H54 (cell line): ENCODE data around the gene ZEB2.
A peak's percentile ranks its signal among the peaks of the same experiment; 100 is the strongest.
"Not testable (repeated sequence)": the region's sequence is repeated elsewhere in the genome, so short reads cannot be mapped to it uniquely, and the experiment has no call there.

Source experiments
- DNase-seq: peaks from one replicate; pipeline ENCODE4 v3.0.0; 2011; ENCODE audit warnings: low spot score, mixed read lengths; ENCODE audit not compliant: insufficient read length
- FAIRE-seq: peaks from 3 replicates; lab custom pipeline; 2011; peaks lifted over from hg19 to GRCh38; lab: Jason Lieb, UNC
- POLR2A ChIP-seq: IDR thresholded peaks from 2 replicates; pipeline ENCODE4 v1.6.1; 2011; ENCODE audit warnings: low read depth, mild to moderate bottlenecking, low read length

Gene ZEB2

DNA sequence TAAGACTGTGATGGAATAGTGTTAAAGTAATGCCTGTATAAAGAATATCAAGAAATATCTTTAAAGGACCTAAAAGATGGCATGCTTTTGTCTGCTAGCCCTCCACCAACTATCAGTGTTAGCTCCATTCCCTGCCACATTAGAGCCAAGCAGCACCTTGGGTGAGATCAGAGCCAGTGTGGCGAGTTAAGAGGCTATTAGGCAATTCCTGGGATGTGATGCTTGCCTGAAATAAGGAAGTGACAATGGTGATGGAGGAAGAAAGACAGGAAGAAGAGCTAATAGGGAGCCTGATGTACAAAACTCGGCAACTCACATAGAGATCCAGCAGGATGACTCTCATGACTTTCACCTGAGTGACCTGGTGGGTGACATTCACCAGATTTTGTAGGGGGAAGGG lies 143.5 kb downstream of the ZEB2 start:
- FAIRE-seq, result no peak
- no peak for TF ChIP-seq POLR2A
- DNase-seq, result no peak

DNA sequence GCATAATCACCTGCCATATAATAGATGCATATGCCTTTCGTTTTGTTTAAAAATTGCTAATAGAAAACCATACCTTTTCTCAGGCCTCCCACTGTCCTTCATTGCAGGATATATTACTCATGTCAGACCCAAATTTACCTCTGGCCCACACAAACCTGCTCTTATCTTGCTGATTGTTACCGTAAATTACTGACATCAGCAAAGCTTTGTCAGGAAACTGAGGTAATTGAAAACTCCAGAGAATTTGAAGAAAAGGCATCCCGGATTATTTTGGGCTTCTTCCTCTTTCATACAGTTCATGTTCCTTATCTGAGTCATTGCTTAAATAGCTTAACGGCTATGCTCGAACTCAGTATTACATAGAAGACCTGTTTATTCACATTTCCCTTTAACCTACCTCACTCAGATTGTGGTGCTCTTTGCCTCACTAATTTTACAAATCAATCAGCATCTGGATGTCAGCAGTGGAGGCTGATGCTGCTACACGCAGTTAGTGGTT lies 145.7 kb downstream of the ZEB2 start:
- no peak for TF ChIP-seq POLR2A

DNA sequence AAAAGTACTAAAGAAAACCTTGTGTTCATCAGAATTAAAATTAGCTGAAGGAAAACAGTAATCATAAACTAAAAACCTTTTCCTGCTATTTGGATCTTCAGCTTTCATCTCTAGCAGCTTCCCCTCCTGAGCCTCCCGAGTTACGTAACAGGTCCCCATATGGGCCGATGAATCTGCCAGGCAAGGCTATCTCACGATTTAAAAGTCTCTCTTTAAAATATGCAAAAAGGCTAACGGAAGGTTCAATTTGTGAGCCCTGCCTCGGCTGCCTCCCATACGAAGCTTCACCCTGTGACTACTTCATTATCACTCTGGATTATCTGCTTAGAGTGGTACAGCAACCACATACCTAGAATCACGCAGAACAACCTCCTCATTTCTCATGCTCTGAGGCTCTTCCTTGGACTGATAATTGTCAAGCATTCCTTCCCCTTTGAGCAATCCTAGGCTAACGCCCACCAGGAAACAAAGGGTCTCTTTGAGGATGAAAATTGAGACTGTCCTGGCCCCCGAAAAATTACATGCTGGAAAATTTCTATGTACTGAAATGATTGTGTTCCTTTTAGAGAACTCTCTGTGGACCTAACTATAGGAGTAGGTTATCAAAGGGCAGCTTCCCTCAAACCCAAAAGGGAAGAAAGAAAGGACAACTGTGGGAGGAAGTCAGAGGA lies 147.4 kb downstream of the ZEB2 start:
- FAIRE-seq, result no peak
- DNase-seq, result no peak
- no peak for TF ChIP-seq POLR2A

More for the DNA sequence above, 145.7 kb downstream of the ZEB2 start:
- FAIRE-seq (peak; percentile 93), DNase-seq (no peak)

DNA sequence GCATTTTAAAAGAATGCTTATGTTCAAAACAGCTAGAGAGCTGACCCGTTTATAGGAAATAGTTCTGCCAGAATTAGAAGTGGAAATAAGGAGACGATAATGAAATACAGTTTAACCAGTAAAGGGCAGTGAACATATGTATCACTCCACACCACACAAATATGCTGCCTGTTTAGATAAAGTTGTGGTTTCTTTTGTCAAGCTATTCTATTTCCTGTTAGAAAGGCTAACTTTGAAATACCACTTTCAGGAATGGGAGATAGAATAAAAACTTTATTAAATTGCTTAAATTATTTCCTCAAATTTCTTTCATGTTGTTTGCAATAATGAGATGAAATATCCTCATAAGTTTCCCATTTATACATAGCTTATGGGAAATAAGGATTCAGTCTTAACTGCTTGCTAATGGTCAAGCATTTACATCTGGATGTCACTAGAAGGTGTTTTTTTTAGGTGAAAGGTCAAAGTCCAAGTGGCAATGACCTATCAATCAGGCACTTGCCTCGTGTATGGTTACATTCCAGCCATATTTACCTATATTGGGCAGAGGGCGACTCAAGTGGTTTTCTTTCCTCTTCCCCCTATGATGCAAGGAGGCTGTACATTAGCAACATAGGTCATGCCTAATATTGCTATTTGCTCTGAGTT lies 148.9 kb downstream of the ZEB2 start:
- DNase-seq (no peak), FAIRE-seq (no peak)
- TF ChIP-seq POLR2A, result no peak

DNA sequence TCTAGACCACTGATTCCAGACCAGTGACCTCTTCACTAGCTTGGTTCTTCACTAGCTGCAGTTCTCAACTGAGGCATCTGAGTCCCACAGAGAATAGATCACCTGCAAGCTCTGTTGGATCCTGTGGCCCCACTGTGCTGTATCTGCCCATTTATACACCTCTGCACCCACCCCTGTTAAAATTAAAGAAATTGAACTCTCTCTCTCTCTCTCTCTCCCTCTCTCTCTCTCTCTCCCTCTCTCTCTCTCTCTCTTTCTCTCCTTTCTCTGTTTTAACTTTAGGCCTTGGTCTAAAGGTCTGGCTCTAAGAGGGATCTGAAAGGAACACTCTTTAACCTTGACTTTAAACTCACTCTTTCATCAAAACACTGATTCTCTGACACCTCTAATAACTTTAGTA lies 150.5 kb downstream of the ZEB2 start:
- TF ChIP-seq POLR2A, result no peak
- DNase-seq (no peak), FAIRE-seq (no peak)

DNA sequence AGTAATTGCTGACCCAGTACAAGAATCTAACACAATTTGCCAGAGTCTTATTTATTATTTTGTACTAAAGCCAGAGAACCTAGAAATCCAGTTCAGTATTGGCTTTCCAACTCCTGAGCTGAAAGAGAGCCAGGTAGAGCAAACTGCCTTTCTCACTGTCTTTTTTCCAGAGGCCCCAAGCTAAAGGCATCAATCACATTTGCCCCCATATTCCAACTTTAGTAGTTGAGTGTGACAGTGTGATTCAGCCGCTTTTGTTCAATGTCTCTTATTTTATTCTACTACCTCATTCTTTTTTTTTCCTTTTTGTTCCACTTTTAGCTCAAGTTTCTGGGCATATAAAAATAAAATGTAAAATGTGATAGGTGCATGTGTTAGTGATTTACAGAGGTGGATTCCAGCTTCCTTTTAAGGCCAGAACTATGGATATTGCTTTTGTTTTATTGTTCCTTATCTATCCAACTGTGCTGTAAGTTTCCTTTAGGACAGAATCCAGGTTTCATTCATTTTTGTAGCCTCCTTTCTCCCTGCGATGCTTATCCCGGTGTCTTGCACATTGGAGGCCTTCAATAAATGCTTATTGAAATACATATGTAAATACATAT lies 153.0 kb downstream of the ZEB2 start:
- DNase-seq (no peak), FAIRE-seq (no peak)
- TF ChIP-seq POLR2A, result no peak

DNA sequence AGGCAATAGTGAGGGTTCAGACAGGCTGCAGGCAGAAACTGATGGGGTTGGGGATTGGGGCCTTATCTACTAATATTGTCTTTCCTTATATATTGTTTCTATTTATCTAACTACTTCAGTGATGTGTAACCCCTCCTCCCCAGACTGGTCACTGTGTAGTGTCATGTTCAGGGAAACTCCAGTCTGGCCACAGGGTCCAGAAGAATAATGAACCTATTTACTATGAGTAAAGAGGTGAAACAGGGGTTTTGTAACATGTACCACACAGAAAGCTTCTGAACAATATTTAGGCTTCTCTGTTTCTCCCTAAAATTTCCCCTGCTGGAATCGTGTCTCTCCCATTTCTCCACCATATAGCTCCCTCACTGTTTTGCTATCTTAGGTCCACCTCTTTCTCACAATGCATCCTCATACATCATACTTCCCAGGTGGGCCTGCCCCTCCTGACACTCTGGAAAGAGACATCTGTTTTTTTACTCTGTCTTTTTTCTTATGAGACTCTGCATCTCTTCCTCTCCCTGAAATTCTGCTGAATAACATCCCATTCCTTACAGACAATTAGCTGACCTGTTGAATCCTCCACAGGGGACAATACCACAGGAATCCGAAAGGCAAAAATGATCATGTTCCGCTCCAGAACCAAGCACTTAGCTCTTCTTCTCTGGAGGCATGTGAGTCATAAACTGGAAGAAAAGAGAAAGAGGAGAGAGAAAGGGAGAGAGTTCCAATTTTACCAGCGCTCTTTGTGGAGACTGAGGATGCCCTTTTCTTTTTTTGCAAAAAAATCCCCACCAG lies 154.8 kb downstream of the ZEB2 start:
- peak; percentile 37 for DNase-seq
- no peak for FAIRE-seq
- no peak for TF ChIP-seq POLR2A

DNA sequence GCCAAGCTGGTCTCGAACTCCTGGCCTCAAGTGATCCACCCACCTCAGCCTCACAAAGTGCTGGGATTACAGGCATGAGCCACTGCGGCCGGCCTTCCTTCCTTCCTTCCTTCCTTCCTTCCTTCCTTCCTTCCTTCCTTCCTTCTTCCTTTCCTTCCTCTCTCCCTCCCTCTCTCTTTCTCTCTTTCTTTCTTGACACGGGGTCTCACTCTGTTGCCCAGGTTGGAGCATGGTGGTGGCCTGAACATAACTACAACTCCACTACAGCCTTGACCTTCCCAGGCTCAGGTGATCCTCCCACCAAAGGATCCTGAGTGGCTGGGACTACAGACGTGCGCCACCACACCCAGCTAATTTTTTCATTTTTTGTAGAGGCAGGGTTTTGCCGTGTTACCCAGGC lies 155.7 kb downstream of the ZEB2 start:
- not testable (repeated sequence) for DNase-seq, FAIRE-seq

DNA sequence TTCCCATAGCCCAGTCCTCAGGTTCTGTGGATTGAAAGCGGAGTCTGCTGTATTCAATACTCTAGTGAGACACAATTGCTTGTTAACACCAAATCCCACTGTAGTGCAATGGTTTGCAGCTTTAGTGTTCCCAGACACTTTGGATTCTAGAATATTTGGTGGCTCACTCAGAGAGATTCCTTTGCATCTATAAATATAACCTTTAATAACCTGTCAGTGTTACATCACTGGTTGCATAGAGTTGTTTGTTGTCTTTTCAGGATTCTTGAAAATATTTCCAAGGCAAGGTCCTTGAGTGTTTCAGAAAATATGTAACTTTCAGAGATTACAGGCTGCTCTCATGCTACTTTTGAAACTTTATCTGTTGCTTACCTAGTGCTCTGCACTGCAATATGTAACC lies 157.5 kb downstream of the ZEB2 start:
- FAIRE-seq, result no peak
- no peak for DNase-seq
- no peak for TF ChIP-seq POLR2A

DNA sequence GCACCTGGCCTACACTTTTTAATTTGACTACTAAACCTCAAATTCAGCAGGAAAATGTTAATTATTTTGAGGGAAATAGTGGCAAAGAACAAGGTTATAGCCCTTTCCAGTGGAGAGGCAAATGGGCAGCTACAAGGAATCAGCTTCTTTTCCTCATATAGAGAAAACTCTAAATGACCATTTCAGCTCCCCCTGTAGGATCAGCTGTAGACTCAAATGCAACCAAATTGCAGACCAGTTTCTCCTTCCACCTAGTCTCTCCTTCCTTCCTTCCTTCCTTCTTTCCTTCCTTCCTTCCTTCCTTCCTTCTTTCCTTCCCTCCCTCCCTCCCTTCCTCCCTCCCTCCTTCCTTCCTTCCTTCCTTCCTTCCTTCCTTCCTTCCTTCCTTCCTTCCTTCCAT lies 158.2 kb downstream of the ZEB2 start:
- no peak for TF ChIP-seq POLR2A
- FAIRE-seq, result no peak
- no peak for DNase-seq

DNA sequence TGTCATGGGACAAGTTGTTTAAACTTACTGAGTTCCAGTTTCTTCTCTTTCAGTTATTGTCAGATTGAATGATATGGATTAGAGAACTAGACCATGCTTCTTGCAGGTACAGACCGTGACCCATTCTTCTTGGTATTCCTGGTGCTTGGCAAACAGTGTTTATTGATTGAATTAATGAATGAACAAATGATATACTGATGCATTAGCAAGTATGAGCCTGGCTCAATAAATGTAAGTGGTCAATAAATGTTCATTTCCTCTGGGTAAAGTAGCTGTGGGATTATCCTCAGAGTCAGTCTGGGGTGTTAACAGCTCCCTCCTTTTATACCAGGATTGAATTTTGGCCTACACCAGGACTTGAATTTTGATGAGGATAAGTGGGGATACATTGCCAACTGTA lies 160.2 kb downstream of the ZEB2 start:
- TF ChIP-seq POLR2A, result no peak
- DNase-seq, result no peak
- no peak for FAIRE-seq

DNA sequence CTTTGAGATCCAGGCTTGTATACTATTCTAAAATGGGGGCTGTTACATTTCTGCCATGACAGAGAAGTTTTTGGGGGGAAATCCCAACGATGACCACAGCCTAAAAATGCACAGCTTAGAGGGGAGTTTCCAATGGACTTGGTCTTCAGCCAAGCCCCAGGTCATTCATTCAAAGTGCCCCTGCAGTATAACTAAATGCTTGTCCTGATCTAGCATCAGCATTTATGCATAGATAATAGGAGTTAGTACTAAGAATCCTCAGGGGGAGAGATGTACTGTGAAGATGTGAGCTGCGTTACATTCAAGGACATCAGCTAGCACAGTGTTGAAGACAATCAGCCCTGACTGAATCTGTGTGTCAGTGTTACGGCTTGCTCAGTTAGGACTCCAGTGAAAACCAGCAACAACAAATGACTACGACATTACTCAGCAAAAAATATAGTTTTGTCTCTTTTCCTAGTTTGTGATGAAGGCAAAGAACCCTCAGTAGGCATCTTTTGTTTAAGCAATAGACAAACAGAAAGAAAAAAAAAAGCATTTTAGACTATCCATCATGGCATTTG lies 160.9 kb downstream of the ZEB2 start:
- DNase-seq (no peak), FAIRE-seq (peak; percentile 94)
- no peak for TF ChIP-seq POLR2A

DNA sequence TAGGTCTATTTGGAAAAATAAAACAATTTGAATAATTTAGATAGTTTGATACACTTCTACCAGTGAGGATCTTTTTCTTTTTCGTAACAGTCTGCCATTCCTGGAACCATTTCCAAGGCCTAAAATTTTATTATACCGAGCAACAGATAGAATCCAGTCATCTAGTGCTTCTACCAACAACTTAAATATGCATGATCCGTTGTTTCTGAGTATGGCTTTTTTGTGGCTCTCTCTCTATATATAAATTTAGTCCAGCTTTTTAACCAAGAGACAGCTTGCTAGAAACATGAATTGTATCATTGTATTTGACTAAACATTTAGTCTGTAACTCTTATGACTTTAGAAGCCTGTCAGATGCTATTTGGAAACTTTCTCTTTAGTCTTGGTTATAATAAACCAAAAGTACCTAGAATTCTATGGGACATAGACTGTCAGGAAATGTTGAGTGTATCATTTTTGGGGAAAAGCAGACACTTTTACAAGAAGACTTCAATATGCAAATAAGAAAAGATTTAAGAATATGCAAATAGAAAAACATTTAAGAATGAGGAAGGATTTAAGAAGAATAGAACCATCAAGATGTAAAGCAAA lies 161.4 kb downstream of the ZEB2 start:
- no peak for TF ChIP-seq POLR2A
- FAIRE-seq, result no peak

More for the DNA sequence above, 161.4 kb downstream of the ZEB2 start:
- DNase-seq, result no peak
